ENCODE data around the gene TMEM223.
"Not testable (repeated sequence)": the region's sequence is repeated elsewhere in the genome, so short reads cannot be mapped to it uniquely, and the experiment has no call there.

Gene TMEM223

DNA sequence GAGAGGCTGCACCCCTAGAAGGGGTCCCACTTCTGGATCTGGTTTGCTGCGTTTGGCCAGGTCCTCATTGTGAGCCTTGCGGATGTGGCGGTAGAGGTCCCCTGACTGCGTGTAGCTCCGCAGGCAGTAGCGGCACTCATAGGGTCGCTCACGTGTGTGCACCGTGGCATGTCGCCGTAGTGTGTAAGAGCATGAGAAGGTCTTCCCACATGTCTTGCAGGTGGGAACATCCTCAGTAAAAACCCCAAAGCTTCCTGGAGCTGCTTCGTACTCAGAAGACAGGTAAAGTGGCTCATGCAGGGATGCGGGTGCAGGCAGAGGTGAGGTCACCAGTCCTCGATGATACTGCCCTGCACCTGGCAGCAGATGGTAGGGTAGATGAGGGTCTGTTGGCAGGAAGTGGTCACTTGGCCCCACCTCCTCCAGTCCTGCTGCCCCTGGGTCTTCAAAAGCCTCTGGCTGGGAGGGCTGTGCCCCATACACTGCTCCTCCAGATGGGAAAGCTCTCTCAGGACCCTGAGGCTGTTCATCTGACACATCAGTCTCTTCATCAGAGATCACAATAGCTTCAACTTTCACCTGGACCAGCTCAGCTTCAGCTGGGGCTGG lies 39.5 kb downstream of the TMEM223 start:
- no peak for DNase-seq

- DNase-seq, result not testable (repeated sequence)
These were observed 41.9 kb downstream of the TMEM223 start for GRCh38 chr11:62749931-62750330.

DNA sequence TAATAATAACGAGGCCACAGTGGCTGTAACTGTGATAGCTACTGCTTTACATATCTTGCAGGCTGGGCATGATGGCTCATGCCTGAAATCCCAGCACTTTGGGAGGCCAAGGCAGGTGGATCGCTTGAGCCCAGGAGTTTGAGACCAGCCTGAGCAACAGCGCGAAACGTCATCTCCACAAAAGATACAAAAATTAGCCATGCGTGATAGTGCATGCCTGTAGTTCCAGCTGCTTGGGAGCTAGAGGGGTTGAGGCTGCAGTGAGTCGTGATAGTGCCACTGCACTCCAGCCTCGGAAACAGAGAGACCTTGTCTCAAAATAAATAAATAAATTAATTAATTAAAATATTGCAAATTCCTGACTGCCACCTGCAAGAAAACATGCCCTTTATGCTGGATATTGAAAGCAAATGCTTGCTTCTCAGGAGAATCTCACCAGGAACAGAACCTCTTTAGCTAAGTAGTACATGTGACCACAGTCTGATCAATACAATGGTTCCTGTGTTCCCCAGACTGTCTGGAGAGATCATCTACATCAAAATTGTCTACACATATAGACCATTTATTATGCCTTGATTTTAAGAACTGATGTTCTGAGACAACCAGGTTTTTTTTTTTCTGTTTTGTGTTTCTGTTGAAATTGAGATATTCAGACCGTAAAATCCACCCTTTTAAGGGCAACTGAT lies 44.2 kb downstream of the TMEM223 start:
- DNase-seq, result no peak
